K562 (cell line): ENCODE results near the gene GORASP1. TPM values are rescaled to one million over a fixed set of nuclear protein-coding genes. Genes with fewer than 3 reads are reported as not detected.

Experiments
- ATAC-seq: fragments of 200-7000 bp; cut with Tn5 transposase; 3 replicates; pipeline ENCODE4 v1.9.1; 2020; ENCODE audit warnings: moderate library complexity
- BruUV-seq: library from RNA; stranded (reverse); fragments of 400-500 nt; replicated peaks from 2 replicates; lab custom pipeline; 2021; lab: Mats Ljungman, UMichigan
- CTCF ChIA-PET: fragments of 300-600 bp; formaldehyde crosslinking; extraction: SDS; loops from one replicate; lab custom pipeline; 2021; ENCODE audit warnings: low intra/inter-chr PET ratio; lab: Yijun Ruan, JAX
- POLR2A ChIA-PET: fragments of 300-600, 350-650 bp; sonication (Branson Sonifier 250); formaldehyde crosslinking; extraction: SDS; loops from one replicate; lab custom pipeline; 2021; ENCODE audit warnings: antibody characterized with exemption, inconsistent platforms; lab: Yijun Ruan, JAX
- DNase-seq, 4 experiments: peaks; one replicate each; pipeline versions ENCODE4 v3.0.0 to v3.0.0-alpha.2; 2011 to 2018; ENCODE audit warnings: low spot score in 3 of 4, mixed read lengths in 3 of 4; ENCODE audit errors: extremely low read depth in 1 of 4
- FAIRE-seq: peaks from 2 replicates; lab custom pipeline; 2011; peaks lifted over from hg19 to GRCh38; lab: Jason Lieb, UNC
- H2AFZ ChIP-seq: 2 replicates; pipeline ENCODE4 v1.6.0; 2011; ENCODE audit warnings: low read depth, low read length, control low read depth, inconsistent platforms
- H3K27ac ChIP-seq: fragments of 200-600 bp; 3 replicates; pipeline ENCODE4 v1.8.0; 2011; ENCODE audit warnings: low read depth, mild to moderate bottlenecking, control low read depth, inconsistent platforms, low read length, moderate library complexity, mixed read lengths; ENCODE audit errors: extremely low read depth
- H3K27me3 ChIP-seq, 2 experiments: fragments of 300-600 bp in 1 of 2; 2 replicates in 1 of 2; 3 replicates in 1 of 2; pipeline versions ENCODE4 v1.6.0 to v1.8.0; 2011; ENCODE audit warnings: inconsistent platforms in 2 of 2, low read length in 2 of 2, mild to moderate bottlenecking in 1 of 2, mixed read lengths in 1 of 2, moderate library complexity in 1 of 2; ENCODE audit not compliant: control insufficient read depth in 2 of 2, insufficient read depth in 2 of 2
- H3K36me3 ChIP-seq: fragments of 300-600 bp; 3 replicates; pipeline ENCODE4 v1.8.0; 2011; ENCODE audit warnings: mild to moderate bottlenecking, low read length, inconsistent platforms; ENCODE audit not compliant: control insufficient read depth, insufficient read depth
- H3K4me1 ChIP-seq, 2 experiments: fragments of 200-600 bp in 1 of 2; replicated peaks in 1 of 2; 2 replicates in 1 of 2; 3 replicates in 1 of 2; pipeline versions ENCODE4 v1.5.1 to v1.8.0; 2011; ENCODE audit warnings: inconsistent platforms in 2 of 2, low read length in 2 of 2, mild to moderate bottlenecking in 1 of 2, mixed read lengths in 1 of 2, moderate library complexity in 1 of 2; ENCODE audit not compliant: control insufficient read depth in 2 of 2, insufficient read depth in 2 of 2
- H3K4me2 ChIP-seq: 2 replicates; pipeline ENCODE4 v1.6.1; 2011; ENCODE audit warnings: low read length, control low read depth, inconsistent platforms, mixed read lengths; ENCODE audit not compliant: insufficient read depth
- H3K4me3 ChIP-seq: fragments of 200-600 bp; sonication (generic), shearing (Covaris generic); 2 replicates; pipeline ENCODE4 v1.5.1; 2016; ENCODE audit warnings: control low read depth, inconsistent platforms
- H3K79me2 ChIP-seq: fragments of 200-600 bp; 3 replicates; pipeline ENCODE4 v1.8.0; 2011; ENCODE audit warnings: low read length, inconsistent platforms; ENCODE audit not compliant: control insufficient read depth, insufficient read depth
- H3K9ac ChIP-seq, 2 experiments: 2 replicates each; pipeline versions ENCODE4 v1.6.0 to v1.6.1; 2011; ENCODE audit warnings: low read depth in 2 of 2, low read length in 2 of 2, control low read depth in 1 of 2, inconsistent platforms in 1 of 2, mild to moderate bottlenecking in 1 of 2, mixed read lengths in 1 of 2; ENCODE audit not compliant: insufficient read depth in 1 of 2
- H3K9me1 ChIP-seq: one replicate; pipeline ENCODE4 v1.6.0; 2011; ENCODE audit warnings: inconsistent platforms, mild to moderate bottlenecking, low read length, moderate library complexity; ENCODE audit not compliant: control insufficient read depth, insufficient read depth
- H3K9me3 ChIP-seq: replicated peaks from 2 replicates; pipeline ENCODE4 v1.5.1; 2011; ENCODE audit warnings: low read depth, low read length, inconsistent platforms; ENCODE audit not compliant: control insufficient read depth, insufficient read depth
- H4K20me1 ChIP-seq: replicated peaks from 2 replicates; pipeline ENCODE4 v1.6.1; 2011; ENCODE audit warnings: low read length, inconsistent platforms, mixed read lengths; ENCODE audit not compliant: control insufficient read depth, insufficient read depth
- ARNT ChIP-seq, 2 experiments: fragments of 450-650 bp; IDR thresholded peaks; 2 replicates each; pipeline ENCODE4 v1.6.1; 2016; ENCODE audit warnings: mild to moderate bottlenecking in 1 of 2
- BHLHE40 ChIP-seq: IDR thresholded peaks from 2 replicates; pipeline ENCODE4 v1.6.1; 2011; ENCODE audit warnings: low read length, improper control_type of control experiment
- CEBPG ChIP-seq, 3 experiments: fragments of 200-800 bp in 1 of 3; sonication (Bioruptor generic) in 1 of 3; sonication (generic) in 1 of 3; formaldehyde crosslinking in 1 of 3; IDR thresholded peaks in 2 of 3; conservative IDR thresholded peaks in 1 of 3; 2 replicates each; pipeline versions ENCODE4 v1.6.1 to v1.8.0; 2016 to 2022; ENCODE audit warnings: missing compliant biosample characterization in 2 of 3, missing genetic modification characterization in 2 of 3, mild to moderate bottlenecking in 1 of 3, missing genetic modification reagents in 1 of 3
- CREBBP ChIP-seq: IDR thresholded peaks from one replicate; pipeline ENCODE4 v1.6.1; 2012; ENCODE audit warnings: low read depth, mild to moderate bottlenecking, control low read depth, inconsistent platforms, low read length
- MIER1 ChIP-seq: fragments of 450-650 bp; IDR thresholded peaks from 2 replicates; pipeline ENCODE4 v1.6.1; 2016; ENCODE audit warnings: antibody characterized with exemption, mild to moderate bottlenecking, low read depth
- PRMT5 ChIP-seq: sonication (generic); formaldehyde crosslinking; IDR thresholded peaks from 2 replicates; pipeline ENCODE4 v1.5.0; 2020; ENCODE audit warnings: missing genetic modification reagents
- RBFOX2 ChIP-seq: fragments of 200-400 bp; formaldehyde crosslinking; IDR thresholded peaks from 2 replicates; pipeline ENCODE4 v1.6.1; 2017; ENCODE audit warnings: low read depth, mild to moderate bottlenecking, low read length, moderate library complexity
- SMAD3 ChIP-seq: fragments of 450-650 bp; formaldehyde crosslinking; conservative IDR thresholded peaks from 2 replicates; pipeline ENCODE4 v1.4.0; 2020; ENCODE audit warnings: mild to moderate bottlenecking
- SMC3 ChIP-seq: conservative IDR thresholded peaks from 2 replicates; pipeline ENCODE4 v1.6.1; 2011; ENCODE audit warnings: low read depth, low read length, improper control_type of control experiment; ENCODE audit not compliant: insufficient read depth
- TCF7 ChIP-seq: sonication (generic); IDR thresholded peaks from 2 replicates; pipeline ENCODE4 v1.6.1; 2016; ENCODE audit warnings: antibody characterized with exemption, borderline replicate concordance
- ZNF274 ChIP-seq: IDR thresholded peaks from 2 replicates; pipeline ENCODE4 v1.6.1; 2011; ENCODE audit warnings: low read depth, mild to moderate bottlenecking, low read length, moderate library complexity, borderline replicate concordance
- ZNF436 ChIP-seq: fragments of 250-450, 450-650 bp; sonication (Bioruptor Pico); formaldehyde crosslinking; IDR thresholded peaks from 2 replicates; pipeline ENCODE4 v1.7.0; 2020; ENCODE audit warnings: mild to moderate bottlenecking
- WGBS: fragments of 100-300 bp; shearing (Covaris generic); methylation state at CpG from one replicate; pipeline ENCODE4 v1.1.6; 2016; ENCODE audit warnings: low coverage, mixed read lengths; ENCODE audit not compliant: insufficient coverage; ENCODE audit errors: missing lambda C conversion rate; 5-methylcytosine and 5-hydroxymethylcytosine counted together
- in situ Hi-C: fragments of 300-500 bp; cut with MboI; formaldehyde crosslinking; loops from 4 replicates; pipeline ENCODE4 v1.15.0; 2018; ENCODE audit warnings: inconsistent platforms, mixed read lengths
- intact Hi-C: fragments of 100-400 bp; cut with micrococcal nuclease; formaldehyde crosslinking; loops from 2 replicates; pipeline ENCODE4 v1.14.2; 2022
- polyA plus RNA-seq, 8 experiments: library from polyadenylated mRNA; depleted of rRNA in 4 of 8; stranded (reverse) in 5 of 8; unstranded in 3 of 8; fragments of >200 nt; fragmentation: Nextera tagmentation in 2 of 8; fragmentation: Illumina TruSeq in 1 of 8; extraction: Ambion mirVana in 2 of 8; extraction: Trizol in 1 of 8; gene quantifications; 2 replicates each; pipeline versions ENCODE4 v1.2.1 to v1.2.3, GENCODE V29; 2011 to 2014; ENCODE audit warnings: inconsistent platforms in 1 of 8, missing spikeins in 1 of 8
- total RNA-seq, 7 experiments: library from RNA; depleted of rRNA in 6 of 7; stranded (reverse); fragments of >200 nt in 6 of 7; fragmentation: Illumina TruSeq in 2 of 7; extraction: Trizol in 2 of 7; gene quantifications; 2 replicates each; pipeline versions ENCODE4 v1.2.1 to v1.2.3, GENCODE V29; 2011 to 2021; ENCODE audit warnings: low replicate concordance in 1 of 7
- TF ChIP-seq, protein P1 (sequence below): fragments of 450-650 bp; conservative IDR thresholded peaks from 2 replicates; pipeline ENCODE4 v1.6.1; 2016; ENCODE audit warnings: missing genetic modification characterization, low read depth, mild to moderate bottlenecking, control low read depth, missing compliant biosample characterization
- TF ChIP-seq, protein P2 (sequence below): fragments of 150-350 bp; IDR thresholded peaks from 2 replicates; pipeline ENCODE4 v1.6.1; 2014; ENCODE audit warnings: low read depth, mild to moderate bottlenecking, low read length, borderline replicate concordance

GORASP1 gene
- total and polyA plus RNA-seq, 9 of the 15 experiments (the other 6 are each of a cell fraction or from before 2014, with no cell fraction given), result 8.4 to 87.9 (median 67.6) TPM

DNA sequence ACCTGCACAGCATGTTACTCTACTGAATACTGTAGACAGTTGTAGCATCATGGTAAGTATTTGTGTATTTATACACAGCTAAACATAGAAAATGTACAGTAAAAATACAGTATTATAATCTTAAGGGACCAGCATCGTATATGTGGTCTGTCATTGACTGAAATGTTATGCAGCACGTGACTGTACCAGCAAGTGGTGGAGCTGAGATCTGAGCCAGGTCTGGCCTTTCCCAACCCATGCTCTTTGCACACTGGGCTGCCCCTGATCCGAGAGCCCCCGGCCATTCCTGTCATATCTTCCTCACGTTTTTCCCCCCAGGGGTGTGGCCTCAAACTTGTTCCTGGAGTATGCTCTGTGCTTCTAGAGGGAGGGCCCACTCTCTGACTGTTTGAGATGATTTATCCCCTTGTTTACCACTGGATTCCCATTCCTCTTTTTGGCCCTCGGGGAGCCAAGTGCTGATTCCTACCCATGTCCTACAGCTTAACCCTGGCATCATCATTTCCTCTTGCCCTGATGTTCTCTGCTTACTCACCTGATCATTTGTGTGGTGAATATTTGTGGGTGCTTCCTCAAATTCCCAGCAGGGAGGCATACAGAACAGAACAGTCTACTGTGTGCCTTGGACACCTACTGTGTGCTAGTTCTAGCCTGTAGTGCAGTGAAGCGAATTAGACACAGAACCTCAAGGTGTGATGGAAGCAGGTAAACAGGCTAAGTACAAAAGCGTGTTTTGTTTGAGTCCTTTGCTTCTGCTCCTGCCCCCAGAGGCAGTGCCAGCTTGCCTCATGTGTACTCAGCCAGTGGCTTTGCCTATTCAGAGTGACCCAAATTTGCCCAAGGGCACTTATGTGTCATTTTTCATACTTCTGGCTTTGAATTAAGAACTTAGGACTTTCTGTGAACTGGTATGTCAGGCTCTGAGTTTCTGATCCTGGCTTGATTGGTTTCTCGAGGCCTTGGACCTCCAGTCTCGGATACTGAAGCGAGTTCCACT lies 25.0 kb upstream of the GORASP1 start (continued):
- no peak for TF ChIP-seq RBFOX2
- TF ChIP-seq, all 486 proteins: peak for 7

DNA sequence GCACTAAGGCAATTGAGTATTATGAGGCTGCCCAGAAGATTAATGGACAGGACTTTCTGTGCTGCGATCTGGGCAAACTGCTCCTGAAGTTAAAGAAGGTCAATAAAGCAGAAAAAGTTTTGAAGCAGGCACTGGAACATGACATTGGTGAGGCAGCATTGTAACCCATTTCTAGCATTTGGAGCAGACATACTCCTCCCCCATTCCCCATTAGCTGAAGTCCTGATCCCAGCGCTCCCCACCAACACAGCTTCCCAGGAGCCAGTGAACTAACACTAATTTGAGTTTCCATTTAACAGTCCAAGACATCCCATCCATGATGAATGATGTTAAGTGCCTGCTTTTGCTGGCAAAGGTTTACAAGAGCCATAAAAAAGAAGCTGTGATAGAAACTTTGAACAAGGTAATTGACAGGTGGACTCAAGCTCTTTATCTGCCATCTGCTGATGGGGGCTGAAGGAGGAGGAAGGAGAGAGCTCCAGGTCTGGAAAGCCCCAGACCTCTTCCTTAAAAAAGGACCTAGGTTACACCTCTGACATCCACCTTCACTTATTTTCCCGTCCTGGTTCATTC lies 23.4 kb upstream of the GORASP1 start:
- intact Hi-C loops (no loop called here), in situ Hi-C loops (no loop called here)
- DNase-seq (no peak), FAIRE-seq (no peak), ATAC-seq (no peak)
- ChIA-PET POLR2A (interaction anchor here (0.6 to 1.9 kb wide), 6 partner anchors 10 to 276 kb away, joined by 3 to 7 read pairs (median 4); partner anchors contain the start of gene RPSA), CTCF (no interaction called here)
- 26% methylated on average over 3 of the region's 3 CpGs for WGBS
- no peak overlapping the region for H2AFZ ChIP-seq
- no peaks in the 10 kb centered on the region for H3K4me1 ChIP-seq
- no peaks in the 10 kb centered on the region for H3K36me3 ChIP-seq
- peaks cover 0 to 9% of the 10 kb centered on the region in 2 experiments; a peak in 1 of 5 replicates for H3K27me3 ChIP-seq
- H3K27ac ChIP-seq, result no peak overlapping the region
- H3K4me3 ChIP-seq, result no peak overlapping the region
- no TSS peak for BruUV-seq
- H4K20me1 ChIP-seq, result no peaks in the 10 kb centered on the region
- H3K79me2 ChIP-seq, result no peaks in the 10 kb centered on the region
- H3K9me1 ChIP-seq, result no peaks in the 10 kb centered on the region
- no peaks in the 10 kb centered on the region for H3K9me3 ChIP-seq
- H3K4me2 ChIP-seq, result no peak overlapping the region
- H3K9ac ChIP-seq, result no peak overlapping the region
- TF ChIP-seq BHLHE40, result no peak
- no peak for TF ChIP-seq SMC3
- no peak for TF ChIP-seq PRMT5 (CRISPR knock-in tag)
- TF ChIP-seq, protein P1, sequence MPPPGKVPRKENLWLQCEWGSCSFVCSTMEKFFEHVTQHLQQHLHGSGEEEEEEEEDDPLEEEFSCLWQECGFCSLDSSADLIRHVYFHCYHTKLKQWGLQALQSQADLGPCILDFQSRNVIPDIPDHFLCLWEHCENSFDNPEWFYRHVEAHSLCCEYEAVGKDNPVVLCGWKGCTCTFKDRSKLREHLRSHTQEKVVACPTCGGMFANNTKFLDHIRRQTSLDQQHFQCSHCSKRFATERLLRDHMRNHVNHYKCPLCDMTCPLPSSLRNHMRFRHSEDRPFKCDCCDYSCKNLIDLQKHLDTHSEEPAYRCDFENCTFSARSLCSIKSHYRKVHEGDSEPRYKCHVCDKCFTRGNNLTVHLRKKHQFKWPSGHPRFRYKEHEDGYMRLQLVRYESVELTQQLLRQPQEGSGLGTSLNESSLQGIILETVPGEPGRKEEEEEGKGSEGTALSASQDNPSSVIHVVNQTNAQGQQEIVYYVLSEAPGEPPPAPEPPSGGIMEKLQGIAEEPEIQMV (tag), result no peak
- TF ChIP-seq CREBBP, result no peak
- TF ChIP-seq ARNT (IDR thresholded peaks at IDR 0.05), result no peak
- TF ChIP-seq CEBPG (CRISPR knock-in tag; IDR thresholded peaks at IDR 0.05), result no peak
- TF ChIP-seq CEBPG (tag; conservative IDR thresholded peaks at IDR 0.05 in 1 of 2, IDR thresholded peaks at IDR 0.05 in 1 of 2), result no peak
- no peak for TF ChIP-seq MIER1
- TF ChIP-seq SMAD3 (CRISPR knock-in tag), result no peak
- TF ChIP-seq, protein P2, sequence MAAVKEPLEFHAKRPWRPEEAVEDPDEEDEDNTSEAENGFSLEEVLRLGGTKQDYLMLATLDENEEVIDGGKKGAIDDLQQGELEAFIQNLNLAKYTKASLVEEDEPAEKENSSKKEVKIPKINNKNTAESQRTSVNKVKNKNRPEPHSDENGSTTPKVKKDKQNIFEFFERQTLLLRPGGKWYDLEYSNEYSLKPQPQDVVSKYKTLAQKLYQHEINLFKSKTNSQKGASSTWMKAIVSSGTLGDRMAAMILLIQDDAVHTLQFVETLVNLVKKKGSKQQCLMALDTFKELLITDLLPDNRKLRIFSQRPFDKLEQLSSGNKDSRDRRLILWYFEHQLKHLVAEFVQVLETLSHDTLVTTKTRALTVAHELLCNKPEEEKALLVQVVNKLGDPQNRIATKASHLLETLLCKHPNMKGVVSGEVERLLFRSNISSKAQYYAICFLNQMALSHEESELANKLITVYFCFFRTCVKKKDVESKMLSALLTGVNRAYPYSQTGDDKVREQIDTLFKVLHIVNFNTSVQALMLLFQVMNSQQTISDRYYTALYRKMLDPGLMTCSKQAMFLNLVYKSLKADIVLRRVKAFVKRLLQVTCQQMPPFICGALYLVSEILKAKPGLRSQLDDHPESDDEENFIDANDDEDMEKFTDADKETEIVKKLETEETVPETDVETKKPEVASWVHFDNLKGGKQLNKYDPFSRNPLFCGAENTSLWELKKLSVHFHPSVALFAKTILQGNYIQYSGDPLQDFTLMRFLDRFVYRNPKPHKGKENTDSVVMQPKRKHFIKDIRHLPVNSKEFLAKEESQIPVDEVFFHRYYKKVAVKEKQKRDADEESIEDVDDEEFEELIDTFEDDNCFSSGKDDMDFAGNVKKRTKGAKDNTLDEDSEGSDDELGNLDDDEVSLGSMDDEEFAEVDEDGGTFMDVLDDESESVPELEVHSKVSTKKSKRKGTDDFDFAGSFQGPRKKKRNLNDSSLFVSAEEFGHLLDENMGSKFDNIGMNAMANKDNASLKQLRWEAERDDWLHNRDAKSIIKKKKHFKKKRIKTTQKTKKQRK, result no peak
- TF ChIP-seq ZNF274, result no peak
- TF ChIP-seq ZNF436, result no peak
- TF ChIP-seq TCF7, result no peak
